ENCODE measurements around the gene ZC3H4.
"Not testable (repeated sequence)": the region's sequence is repeated elsewhere in the genome, so short reads cannot be mapped to it uniquely, and the experiment has no call there.

ZC3H4 gene

GRCh38 chr19:47106821-47107201 lies 6.8 kb downstream of the ZC3H4 start:
- DNase-seq = no peak

- no peak for DNase-seq
These were observed 7.7 kb downstream of the ZC3H4 start for GRCh38 chr19:47105874-47106273.

- no peak for DNase-seq
These were observed 8.9 kb downstream of the ZC3H4 start for GRCh38 chr19:47104680-47105079.

GRCh38 chr19:47102346-47103060 lies 11.1 kb downstream of the ZC3H4 start:
- DNase-seq = no peak

GRCh38 chr19:47101116-47101515 lies 12.5 kb downstream of the ZC3H4 start:
- not testable (repeated sequence) for DNase-seq

- no peak for DNase-seq
These were observed 13.3 kb downstream of the ZC3H4 start for GRCh38 chr19:47100290-47100689.

- DNase-seq = no peak
These were observed 14.0 kb downstream of the ZC3H4 start for GRCh38 chr19:47099576-47100050.

GRCh38 chr19:47098608-47099007 lies 15.0 kb downstream of the ZC3H4 start:
- DNase-seq = no peak

GRCh38 chr19:47097396-47098201 lies 16.0 kb downstream of the ZC3H4 start:
- DNase-seq = no peak

GRCh38 chr19:47096721-47097120 lies 16.9 kb downstream of the ZC3H4 start:
- DNase-seq = no peak

GRCh38 chr19:47096100-47096704 lies 17.4 kb downstream of the ZC3H4 start:
- DNase-seq = no peak

GRCh38 chr19:47095476-47096099 lies 18.0 kb downstream of the ZC3H4 start:
- no peak for DNase-seq

- DNase-seq = no peak
These were observed 18.8 kb downstream of the ZC3H4 start for GRCh38 chr19:47094557-47095475.

GRCh38 chr19:47093841-47094240 lies 19.7 kb downstream of the ZC3H4 start:
- no peak for DNase-seq

GRCh38 chr19:47093254-47093653 lies 20.3 kb downstream of the ZC3H4 start:
- DNase-seq = no peak

- no peak for DNase-seq
These were observed 23.7 kb downstream of the ZC3H4 start for GRCh38 chr19:47089767-47090350.

GRCh38 chr19:47086280-47086679 lies 27.3 kb downstream of the ZC3H4 start:
- DNase-seq = no peak

- DNase-seq = no peak
These were observed 28.6 kb downstream of the ZC3H4 start for GRCh38 chr19:47084879-47085439.

- DNase-seq = no peak
These were observed 31.1 kb downstream of the ZC3H4 start for GRCh38 chr19:47082493-47082892.

- no peak for DNase-seq
These were observed 32.5 kb downstream of the ZC3H4 start for GRCh38 chr19:47081095-47081494.

GRCh38 chr19:47078351-47078750 lies 35.2 kb downstream of the ZC3H4 start:
- not testable (repeated sequence) for DNase-seq

All from NCI-H748 treated with DMSO at 0.1 percent for 48 hours (cell line).